IMR-90 (cell line): ENCODE data around the gene RANBP9. TPM values are rescaled to one million over a fixed set of nuclear protein-coding genes. Genes with fewer than 3 reads are reported as not detected.

Experiments used
- ATAC-seq: fragments of 200-7000 bp; cut with Tn5 transposase; 2 replicates; pipeline ENCODE4 v1.9.1; 2020; ENCODE audit warnings: low read depth, mild to moderate bottlenecking, moderate library complexity
- BruUV-seq: library from RNA; stranded (reverse); fragments of 400-500 nt; replicated peaks from 2 replicates; lab custom pipeline; 2021; lab: Mats Ljungman, UMichigan
- CTCF ChIA-PET: fragments of 300-600 bp; formaldehyde crosslinking; extraction: SDS; loops from one replicate; lab custom pipeline; 2021; ENCODE audit warnings: antibody characterized with exemption; lab: Yijun Ruan, JAX
- POLR2A ChIA-PET: fragments of 300-600 bp; sonication (Branson Sonifier 250); formaldehyde crosslinking; loops from one replicate; lab custom pipeline; 2022; ENCODE audit warnings: antibody characterized with exemption; ENCODE audit not compliant: unreplicated experiment; lab: Charles Lee
- DNase-seq: peaks from one replicate; pipeline ENCODE4 v3.0.0; 2013
- H2AFZ ChIP-seq: replicated peaks from 2 replicates; pipeline ENCODE3; 2013; ENCODE audit warnings: low read length, mild to moderate bottlenecking; ENCODE audit not compliant: poor library complexity
- H2AK5ac ChIP-seq: 2 replicates; pipeline ENCODE4 v1.6.1; 2013; ENCODE audit warnings: low read depth, low read length, inconsistent platforms
- H2AK9ac ChIP-seq: replicated peaks from 2 replicates; pipeline ENCODE3; 2013; ENCODE audit warnings: mild to moderate bottlenecking, low read depth, low read length, moderate library complexity; ENCODE audit not compliant: poor library complexity
- H2BK120ac ChIP-seq: 2 replicates; pipeline ENCODE4 v1.6.1; 2013; ENCODE audit warnings: low read depth, low read length, inconsistent platforms
- H2BK15ac ChIP-seq: 3 replicates; pipeline ENCODE4 v1.6.1; 2013; ENCODE audit warnings: low read depth, low read length, inconsistent platforms
- H2BK20ac ChIP-seq: 2 replicates; pipeline ENCODE4 v1.6.1; 2013; ENCODE audit warnings: low read depth, mild to moderate bottlenecking, inconsistent platforms, low read length, moderate library complexity
- H2BK5ac ChIP-seq: 2 replicates; pipeline ENCODE4 v1.6.1; 2013; ENCODE audit warnings: mild to moderate bottlenecking, low read depth, low read length, inconsistent platforms; ENCODE audit not compliant: poor library complexity, severe bottlenecking
- H3K14ac ChIP-seq: replicated peaks from 2 replicates; pipeline ENCODE4 v1.6.1; 2013; ENCODE audit warnings: low read depth, low read length, inconsistent platforms
- H3K18ac ChIP-seq: 2 replicates; pipeline ENCODE4 v1.6.1; 2013; ENCODE audit warnings: low read depth, low read length, control low read depth
- H3K23ac ChIP-seq: 2 replicates; pipeline ENCODE4 v1.6.1; 2013; ENCODE audit warnings: low read depth, low read length, inconsistent platforms
- H3K27ac ChIP-seq: 2 replicates; pipeline ENCODE4 v1.5.1; 2013; ENCODE audit warnings: mild to moderate bottlenecking, control low read depth, low read length; ENCODE audit not compliant: insufficient read depth
- H3K27me3 ChIP-seq: 2 replicates; pipeline ENCODE4 v1.6.1; 2013; ENCODE audit warnings: low read length; ENCODE audit not compliant: control insufficient read depth, insufficient read depth
- H3K36me3 ChIP-seq: 2 replicates; pipeline ENCODE4 v1.6.1; 2013; ENCODE audit warnings: low read length, mixed read lengths; ENCODE audit not compliant: control insufficient read depth, insufficient read depth
- H3K4ac ChIP-seq: 2 replicates; pipeline ENCODE4 v1.6.1; 2013; ENCODE audit warnings: low read depth, low read length, inconsistent platforms
- H3K4me1 ChIP-seq: 2 replicates; pipeline ENCODE4 v1.6.1; 2013; ENCODE audit warnings: low read length, mixed read lengths; ENCODE audit not compliant: control insufficient read depth, insufficient read depth
- H3K4me2 ChIP-seq: 2 replicates; pipeline ENCODE4 v1.6.1; 2013; ENCODE audit warnings: low read depth, mild to moderate bottlenecking, control low read depth, low read length, moderate library complexity
- H3K4me3 ChIP-seq: 2 replicates; pipeline ENCODE4 v1.5.1; 2013; ENCODE audit warnings: low read depth, mild to moderate bottlenecking, control low read depth, low read length, moderate library complexity; ENCODE audit not compliant: insufficient read depth
- H3K56ac ChIP-seq: 2 replicates; pipeline ENCODE4 v1.6.1; 2013; ENCODE audit warnings: low read length, inconsistent platforms; ENCODE audit not compliant: insufficient read depth; ENCODE audit errors: extremely low read depth
- H3K79me1 ChIP-seq, 2 experiments: 2 replicates each; pipeline ENCODE4 v1.6.1; 2013; ENCODE audit warnings: low read length in 2 of 2, inconsistent platforms in 1 of 2, low read depth in 1 of 2
- H3K9ac ChIP-seq: 2 replicates; pipeline ENCODE4 v1.6.1; 2013; ENCODE audit warnings: low read depth, low read length, control low read depth
- H3K9me1 ChIP-seq: 2 replicates; pipeline ENCODE4 v1.6.1; 2013; ENCODE audit warnings: low read length, inconsistent platforms; ENCODE audit not compliant: insufficient read depth
- H3K9me3 ChIP-seq: 2 replicates; pipeline ENCODE4 v1.6.1; 2013; ENCODE audit warnings: low read length; ENCODE audit not compliant: control insufficient read depth, insufficient read depth
- H4K20me1 ChIP-seq: 2 replicates; pipeline ENCODE4 v1.6.1; 2013; ENCODE audit warnings: low read length, inconsistent platforms; ENCODE audit not compliant: insufficient read depth
- H4K5ac ChIP-seq: 2 replicates; pipeline ENCODE4 v1.6.1; 2013; ENCODE audit warnings: mild to moderate bottlenecking, low read depth, low read length, control low read depth
- H4K8ac ChIP-seq, 2 experiments: 2 replicates each; pipeline ENCODE4 v1.6.1; 2013; ENCODE audit warnings: low read depth in 2 of 2, low read length in 2 of 2, control low read depth in 1 of 2, inconsistent platforms in 1 of 2
- H4K91ac ChIP-seq: 2 replicates; pipeline ENCODE4 v1.6.1; 2013; ENCODE audit warnings: low read depth, low read length, inconsistent platforms; ENCODE audit not compliant: insufficient read depth
- BHLHE40 ChIP-seq: fragments of 150-350 bp; IDR thresholded peaks from 2 replicates; pipeline ENCODE4 v1.6.1; 2016; ENCODE audit warnings: mild to moderate bottlenecking, low read depth, low read length
- CEBPB ChIP-seq: IDR thresholded peaks from 2 replicates; pipeline ENCODE4 v1.6.1; 2012; ENCODE audit warnings: low read depth, low read length, improper control_type of control experiment
- CHD1 ChIP-seq: IDR thresholded peaks from 2 replicates; pipeline ENCODE4 v1.6.1; 2012; ENCODE audit warnings: low read depth, low read length, improper control_type of control experiment
- ELK1 ChIP-seq: fragments of 150-350 bp; IDR thresholded peaks from 2 replicates; pipeline ENCODE4 v1.6.1; 2016; ENCODE audit warnings: low read depth, mild to moderate bottlenecking, low read length, moderate library complexity, borderline replicate concordance
- FOS ChIP-seq: fragments of 150-350 bp; IDR thresholded peaks from 2 replicates; pipeline ENCODE4 v1.6.1; 2016; ENCODE audit warnings: low read depth, low read length
- MAZ ChIP-seq: IDR thresholded peaks from 2 replicates; pipeline ENCODE4 v1.6.1; 2012; ENCODE audit warnings: low read depth, mild to moderate bottlenecking, low read length, improper control_type of control experiment, moderate library complexity, borderline replicate concordance
- MXI1 ChIP-seq: IDR thresholded peaks from 2 replicates; pipeline ENCODE4 v1.6.1; 2012; ENCODE audit warnings: low read depth, mild to moderate bottlenecking, low read length, moderate library complexity, borderline replicate concordance
- RAD21 ChIP-seq: IDR thresholded peaks from 2 replicates; pipeline ENCODE4 v1.6.1; 2012; ENCODE audit warnings: low read length, improper control_type of control experiment
- RFX5 ChIP-seq: IDR thresholded peaks from 2 replicates; pipeline ENCODE4 v1.8.0; 2012; ENCODE audit warnings: low read depth, mild to moderate bottlenecking, low read length, moderate library complexity
- WGBS, 2 experiments: methylation state at CpG; one replicate each; pipeline versions ENCODE4 v1.1.5 to v1.1.7; 2013; ENCODE audit warnings: missing lambda C conversion rate in 2 of 2; ENCODE audit not compliant: insufficient read length in 1 of 2; ENCODE audit errors: extremely low coverage in 2 of 2; 5-methylcytosine and 5-hydroxymethylcytosine counted together
- dilution Hi-C: fragments of 300-500 bp; cut with HindIII; formaldehyde crosslinking; loops from one replicate; pipeline ENCODE4 v1.14.3; 2018; ENCODE audit warnings: low sequenced_read_pairs; ENCODE audit not compliant: unreplicated experiment
- in situ Hi-C: fragments of 300-500 bp; cut with MboI; formaldehyde crosslinking; loops from 3 replicates; pipeline ENCODE4 v1.14.3; 2019; ENCODE audit warnings: low sequenced_read_pairs, inconsistent platforms, mixed read lengths
- intact Hi-C: fragments of 100-400 bp; cut with micrococcal nuclease; formaldehyde crosslinking; loops from 2 replicates; pipeline ENCODE4 v1.10.0; 2022
- polyA plus RNA-seq, 3 experiments: library from polyadenylated mRNA; depleted of rRNA; stranded (reverse); fragments of >200 nt; gene quantifications; 2 replicates each; pipeline ENCODE4 v1.2.3, GENCODE V29; 2012; ENCODE audit warnings: low replicate concordance in 1 of 3
- total RNA-seq: library from RNA; depleted of rRNA; stranded (reverse); fragments of >200 nt; gene quantifications from 2 replicates; pipeline ENCODE4 v1.2.3, GENCODE V29; 2012

The RANBP9 gene
- total and polyA plus RNA-seq, 2 of the 4 experiments (the other 2 are of a cell fraction) = 17.7 to 27.8 TPM

GRCh38 chr6:13671548-13672127 is 40.0 kb downstream of the RANBP9 start:
- ATAC-seq = no peak
- Histone ChIP-seq H4K8ac (no peak overlapping the region), H2BK120ac (no peak overlapping the region), H3K4me2 (no peak overlapping the region), H3K27ac (no peak overlapping the region), H3K79me1 (peaks cover 11 to 42% of the 10 kb centered on the region in 2 experiments), H2BK20ac (no peak overlapping the region), H3K18ac (no peak overlapping the region), H4K20me1 (peaks cover 39% of the 10 kb centered on the region), H3K4ac (no peak overlapping the region), H3K4me3 (no peak overlapping the region), H3K4me1 (no peaks in the 10 kb centered on the region), H2BK15ac (no peak overlapping the region), H2BK5ac (no peak overlapping the region), H3K23ac (no peak overlapping the region), H3K36me3 (no peaks in the 10 kb centered on the region), H3K9ac (no peak overlapping the region), H3K27me3 (no peaks in the 10 kb centered on the region), H4K5ac (no peak overlapping the region), H4K91ac (no peak overlapping the region), H3K9me3 (no peaks in the 10 kb centered on the region), H2AK5ac (no peak overlapping the region), H3K56ac (no peak overlapping the region), H2AFZ (no peak overlapping the region), H3K9me1 (no peaks in the 10 kb centered on the region), H3K14ac (no peak overlapping the region), H2AK9ac (no peak overlapping the region)
- in situ Hi-C loops = no loop called here
- intact Hi-C loops = no loop called here
- DNase-seq = no peak
- no CpG with 5 or more reads among the region's 1 CpG for WGBS, 2 experiments
- dilution Hi-C loops = no loop called here
- TF ChIP-seq MAZ = no peak
- TF ChIP-seq CEBPB = no peak
- no peak for TF ChIP-seq FOS
- TF ChIP-seq CHD1 = no peak
- no peak for TF ChIP-seq MXI1
- TF ChIP-seq BHLHE40 = no peak
- no peak for TF ChIP-seq RAD21
- TF ChIP-seq ELK1 = no peak
- TF ChIP-seq RFX5 = no peak
- ChIA-PET CTCF (interaction anchor here (0.6 kb wide), 1 partner anchor 1464 kb away, joined by 5 read pairs; no protein-coding TSS in a partner anchor), POLR2A (no interaction called here)
- BruUV-seq = no TSS peak
